A549 (cell line): ENCODE data around the gene ADCYAP1R1.

Experiments used
- CHD2 ChIP-seq: fragments of 150-350 bp; IDR thresholded peaks from 2 replicates; pipeline ENCODE4 v1.6.1; 2014; ENCODE audit warnings: low read length; ENCODE audit not compliant: partially characterized antibody
- CTCF ChIP-seq: fragments of >200 bp; sonication (Bioruptor Twin); formaldehyde crosslinking; IDR thresholded peaks from 3 replicates; pipeline ENCODE4 v1.5.1; 2016
- HDAC2 ChIP-seq: fragments of 200-600 bp; sonication (generic); IDR thresholded peaks from 2 replicates; pipeline ENCODE4 v1.6.1; 2016
- JUNB ChIP-seq: fragments of >200 bp; sonication (Bioruptor Twin); formaldehyde crosslinking; IDR thresholded peaks from 2 replicates; pipeline ENCODE4 v1.6.1; 2016
- MAX ChIP-seq: IDR thresholded peaks from 2 replicates; pipeline ENCODE4 v1.6.1; 2012
- PBX3 ChIP-seq: IDR thresholded peaks from 2 replicates; pipeline ENCODE4 v1.6.1; 2012
- PHF8 ChIP-seq: fragments of 200-600 bp; sonication (generic); IDR thresholded peaks from 2 replicates; pipeline ENCODE4 v1.6.1; 2016; ENCODE audit warnings: low read depth, mild to moderate bottlenecking, antibody characterized with exemption, moderate library complexity, borderline replicate concordance
- POLR2A ChIP-seq: IDR thresholded peaks from 2 replicates; pipeline ENCODE4 v1.6.1; 2012; ENCODE audit warnings: mild to moderate bottlenecking, low read length

GRCh38 chr7:31133497-31133896 is 81.4 kb downstream of the ADCYAP1R1 start:
- no peak for TF ChIP-seq PHF8
- no peak for TF ChIP-seq CHD2
- no peak for TF ChIP-seq PBX3
- no peak for TF ChIP-seq CTCF
- TF ChIP-seq JUNB = no peak
- no peak for TF ChIP-seq HDAC2
- no peak for TF ChIP-seq POLR2A
- no peak for TF ChIP-seq MAX
